GM12878 (cell line): Measurements from ENCODE around the gene MGMT. TPM values are rescaled to one million over a fixed set of nuclear protein-coding genes. Genes with fewer than 3 reads are reported as not detected.

Experiments
- ATAC-seq: fragments of 200-7000 bp; cut with Tn5 transposase; 3 replicates; pipeline ENCODE4 v1.9.1; 2020; ENCODE audit warnings: mild to moderate bottlenecking, moderate library complexity
- BruUV-seq: library from RNA; stranded (reverse); fragments of 400-500 nt; replicated peaks from 2 replicates; lab custom pipeline; 2021; lab: Mats Ljungman, UMichigan
- CTCF ChIA-PET: fragments of 300-600 bp; sonication (Branson Sonifier 250); formaldehyde crosslinking; extraction: SDS; loops from one replicate; lab custom pipeline; 2021; ENCODE audit warnings: inconsistent platforms; lab: Yijun Ruan, JAX
- POLR2A ChIA-PET: fragments of 350-600 bp; formaldehyde crosslinking; extraction: SDS; loops from one replicate; lab custom pipeline; 2021; ENCODE audit warnings: inconsistent platforms; lab: Charles Lee
- RAD21 ChIA-PET: fragments of 300-600 bp; sonication (Branson Sonifier 250); formaldehyde crosslinking; loops from one replicate; lab custom pipeline; 2023; ENCODE audit warnings: antibody characterized with exemption; ENCODE audit not compliant: unreplicated experiment; lab: Charles Lee
- SMC1A ChIA-PET: fragments of 300-600 bp; sonication (Branson Sonifier 250); formaldehyde crosslinking; loops from one replicate; lab custom pipeline; 2023; ENCODE audit not compliant: unreplicated experiment, uncharacterized antibody; lab: Charles Lee
- DNase-seq: peaks from one replicate; pipeline ENCODE4 v3.0.0-alpha.2; 2011; ENCODE audit warnings: low read depth, low spot score
- FAIRE-seq: peaks from 3 replicates; lab custom pipeline; 2011; peaks lifted over from hg19 to GRCh38; lab: Jason Lieb, UNC
- H2AFZ ChIP-seq: 2 replicates; pipeline ENCODE4 v1.6.0; 2011; ENCODE audit warnings: low read depth, low read length, control low read depth; ENCODE audit not compliant: control insufficient read depth
- H3K27ac ChIP-seq: 2 replicates; pipeline ENCODE4 v1.5.1; 2011; ENCODE audit warnings: control low read depth; ENCODE audit not compliant: control insufficient read depth, insufficient read depth
- H3K27me3 ChIP-seq, 2 experiments: replicated peaks in 1 of 2; 2 replicates each; pipeline versions ENCODE4 v1.6.0 to v1.6.1; 2011; ENCODE audit warnings: low read length in 1 of 2; ENCODE audit not compliant: control insufficient read depth in 2 of 2, insufficient read depth in 2 of 2
- H3K36me3 ChIP-seq, 2 experiments: 2 replicates each; pipeline ENCODE4 v1.5.1; 2011; ENCODE audit warnings: low read length in 1 of 2; ENCODE audit not compliant: control insufficient read depth in 2 of 2, insufficient read depth in 2 of 2
- H3K4me1 ChIP-seq: 2 replicates; pipeline ENCODE4 v1.6.1; 2011; ENCODE audit warnings: mild to moderate bottlenecking, low read length, moderate library complexity, mixed read lengths; ENCODE audit not compliant: control insufficient read depth, insufficient read depth
- H3K4me2 ChIP-seq: 2 replicates; pipeline ENCODE4 v1.6.0; 2011; ENCODE audit warnings: control low read depth; ENCODE audit not compliant: control insufficient read depth, insufficient read depth
- H3K4me3 ChIP-seq: fragments of 200-600 bp; sonication (generic); 2 replicates; pipeline ENCODE4 v1.5.1; 2016
- H3K79me2 ChIP-seq: 2 replicates; pipeline ENCODE4 v1.6.0; 2011; ENCODE audit warnings: low read length; ENCODE audit not compliant: control insufficient read depth, insufficient read depth
- H3K9ac ChIP-seq: 2 replicates; pipeline ENCODE4 v1.8.0; 2011; ENCODE audit warnings: low read length, control low read depth, mixed read lengths; ENCODE audit not compliant: control insufficient read depth, insufficient read depth
- H3K9me3 ChIP-seq: replicated peaks from 3 replicates; pipeline ENCODE4 v1.5.1; 2011; ENCODE audit warnings: mild to moderate bottlenecking, low read length; ENCODE audit not compliant: control insufficient read depth, insufficient read depth
- H4K20me1 ChIP-seq: 2 replicates; pipeline ENCODE4 v1.6.0; 2011; ENCODE audit not compliant: control insufficient read depth, insufficient read depth
- CBX5 ChIP-seq: sonication (generic); IDR thresholded peaks from 2 replicates; pipeline ENCODE4 v1.6.1; 2016; ENCODE audit warnings: low read depth, moderate library complexity, mild to moderate bottlenecking, inconsistent platforms
- CHD4 ChIP-seq: fragments of 200-600 bp; sonication (generic); IDR thresholded peaks from 2 replicates; pipeline ENCODE4 v1.6.1; 2016; ENCODE audit warnings: mild to moderate bottlenecking
- MLLT1 ChIP-seq: fragments of 450-650 bp; IDR thresholded peaks from 2 replicates; pipeline ENCODE4 v1.6.1; 2016; ENCODE audit warnings: mild to moderate bottlenecking
- MYB ChIP-seq: fragments of 150-350 bp; IDR thresholded peaks from 2 replicates; pipeline ENCODE4 v1.6.1; 2014; ENCODE audit warnings: mild to moderate bottlenecking, low read depth, low read length, borderline replicate concordance
- SMAD1 ChIP-seq: fragments of 450-650 bp; IDR thresholded peaks from 2 replicates; pipeline ENCODE4 v1.6.1; 2018; ENCODE audit warnings: mild to moderate bottlenecking, low read depth; ENCODE audit not compliant: partially characterized antibody
- USF1 ChIP-seq: IDR thresholded peaks from 2 replicates; pipeline ENCODE4 v1.6.1; 2011; ENCODE audit warnings: borderline replicate concordance, low read depth, mild to moderate bottlenecking, moderate library complexity, mixed read lengths, low read length; ENCODE audit not compliant: insufficient read depth; ENCODE audit errors: extremely low read length
- WGBS: methylation state at CpG from one replicate; pipeline ENCODE4 v1.1.6; 2016; ENCODE audit warnings: low lambda C conversion rate; ENCODE audit not compliant: insufficient replicate concordance, insufficient coverage; ENCODE audit errors: missing lambda C conversion rate; 5-methylcytosine and 5-hydroxymethylcytosine counted together
- in situ Hi-C: fragments of 300-500 bp; cut with MboI; formaldehyde crosslinking; loops from 9 replicates; pipeline ENCODE4 v1.14.3; 2018; ENCODE audit warnings: mixed read lengths
- intact Hi-C: fragments of 100-400 bp; cut with micrococcal nuclease; formaldehyde crosslinking; loops from one replicate; pipeline ENCODE4 v1.14.2; 2022; ENCODE audit not compliant: unreplicated experiment
- polyA plus RNA-seq, 11 experiments: library from polyadenylated mRNA; depleted of rRNA in 4 of 11; unstranded in 6 of 11; stranded (reverse) in 5 of 11; fragments of >200 nt; fragmentation: Nextera tagmentation in 4 of 11; fragmentation: Illumina TruSeq in 1 of 11; extraction: Ambion mirVana in 4 of 11; extraction: Trizol in 1 of 11; gene quantifications; 1 replicate in 1 of 11; 2 replicates in 10 of 11; pipeline versions ENCODE4 v1.2.1 to v1.2.3, GENCODE V29; 2011 to 2016; ENCODE audit warnings: inconsistent platforms in 2 of 11, missing spikeins in 2 of 11, low read depth in 1 of 11
- total RNA-seq, 4 experiments: library from RNA; depleted of rRNA in 3 of 4; stranded (reverse); fragments of >200 nt in 3 of 4; fragmentation: Illumina TruSeq in 1 of 4; extraction: Trizol in 1 of 4; gene quantifications; 2 replicates each; pipeline versions ENCODE4 v1.2.1 to v1.2.3, GENCODE V29; 2013 to 2021

Gene MGMT
- total and polyA plus RNA-seq, 10 of the 15 experiments (the other 5 are each of a cell fraction or from before 2014, with no cell fraction given): 0.16 to 24.2 (median 13.3) TPM

- WGBS: 83% methylated on average over 8 of the region's 8 CpGs
- ChIA-PET RAD21 (no interaction called here), CTCF (no interaction called here), POLR2A (no interaction called here), SMC1A (no interaction called here)
- no peak for TF ChIP-seq CHD4
- TF ChIP-seq MYB: no peak
- no peak for TF ChIP-seq CBX5
- no peak for TF ChIP-seq SMAD1
- no peak for TF ChIP-seq USF1
- no peak for TF ChIP-seq MLLT1
- H3K9me3 ChIP-seq: no peaks in the 10 kb centered on the region
- no peak overlapping the region for H3K4me3 ChIP-seq
- no peak overlapping the region for H3K27ac ChIP-seq
- no peaks in the 10 kb centered on the region for H4K20me1 ChIP-seq
- H3K4me2 ChIP-seq: no peak overlapping the region
- H3K9ac ChIP-seq: no peak overlapping the region
- no peak for DNase-seq
- no peaks in the 10 kb centered on the region for H3K36me3 ChIP-seq
- H3K79me2 ChIP-seq: no peaks in the 10 kb centered on the region
- no peak for ATAC-seq
- FAIRE-seq: no peak
- BruUV-seq: no TSS peak
- intact Hi-C loops (no loop called here), in situ Hi-C loops (no loop called here)
- no peaks in the 10 kb centered on the region for H3K4me1 ChIP-seq
- no peaks in the 10 kb centered on the region for H3K27me3 ChIP-seq
- no peak overlapping the region for H2AFZ ChIP-seq
Observed at GRCh38 chr10:129653428-129653827, 186.4 kb downstream of the MGMT start.
